Skeletal muscle satellite cell (primary cell): ENCODE data around the gene SVEP1.
A peak's percentile ranks its signal among the peaks of the same experiment; 100 is the strongest.
"Not testable (repeated sequence)": the region's sequence is repeated elsewhere in the genome, so short reads cannot be mapped to it uniquely, and the experiment has no call there.

Experiments used
- H3K27me3 ChIP-seq: 2 replicates; pipeline ENCODE4 v1.7.0; 2013; ENCODE audit warnings: low read length; ENCODE audit not compliant: control insufficient read depth, insufficient read depth
- H3K36me3 ChIP-seq: 2 replicates; pipeline ENCODE4 v1.7.0; 2013; ENCODE audit warnings: mild to moderate bottlenecking, control low read depth, low read length; ENCODE audit not compliant: insufficient read depth
- H3K4me1 ChIP-seq: 2 replicates; pipeline ENCODE4 v1.7.0; 2013; ENCODE audit warnings: low read length; ENCODE audit not compliant: control insufficient read depth, insufficient read depth
- H3K4me2 ChIP-seq: 2 replicates; pipeline ENCODE4 v1.7.0; 2013; ENCODE audit warnings: mild to moderate bottlenecking, low read length
- H3K4me3 ChIP-seq: 2 replicates; pipeline ENCODE4 v1.7.0; 2013; ENCODE audit warnings: low read length
- H3K9ac ChIP-seq: 2 replicates; pipeline ENCODE4 v1.7.0; 2013; ENCODE audit warnings: mild to moderate bottlenecking, low read depth, low read length, moderate library complexity
- H3K9me3 ChIP-seq: replicated peaks from 2 replicates; pipeline ENCODE4 v1.7.0; 2013; ENCODE audit warnings: mild to moderate bottlenecking, control low read depth, low read length

SVEP1 gene

DNA sequence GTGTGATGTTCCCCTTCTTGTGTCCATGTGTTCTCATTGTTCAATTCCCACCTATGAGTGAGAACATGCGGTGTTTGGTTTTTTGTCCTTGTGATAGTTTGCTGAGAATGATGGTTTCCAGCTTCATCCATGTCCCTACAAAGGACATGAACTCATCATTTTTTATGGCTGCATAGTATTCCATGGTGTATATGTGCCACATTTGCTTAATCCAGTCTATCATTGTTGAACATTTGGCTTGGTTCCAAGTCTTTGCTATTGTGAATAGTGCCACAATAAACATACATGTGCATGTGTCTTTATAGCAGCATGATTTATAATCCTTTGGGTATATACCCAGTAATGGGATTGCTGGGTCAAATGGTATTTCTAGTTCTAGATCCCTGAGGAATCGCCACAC, 220.5 kb downstream of the SVEP1 start:
- not testable (repeated sequence) for H3K27me3 ChIP-seq, H3K9me3 ChIP-seq, H3K9ac ChIP-seq, H3K4me2 ChIP-seq, H3K36me3 ChIP-seq, H3K4me3 ChIP-seq, H3K4me1 ChIP-seq

DNA sequence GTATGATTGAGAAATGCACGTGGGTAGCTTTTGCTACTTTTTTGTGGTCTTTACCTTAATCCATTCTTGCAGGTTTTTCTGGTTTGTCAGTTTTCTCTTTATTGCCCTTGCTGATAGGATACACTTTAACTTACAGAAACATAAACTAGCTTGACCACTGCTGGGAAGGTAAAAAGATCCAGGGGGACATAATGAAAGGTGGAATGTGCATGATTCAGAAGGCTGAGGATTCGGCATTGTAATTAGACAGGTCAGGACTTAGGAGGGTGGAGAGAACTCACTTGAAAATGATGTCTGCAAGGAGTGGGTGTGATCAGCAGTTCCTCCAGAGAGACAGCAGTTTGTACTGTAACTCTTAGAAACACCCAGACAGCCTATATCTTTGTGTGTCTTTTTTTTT, 222.0 kb downstream of the SVEP1 start:
- Histone ChIP-seq H3K4me3 (no peak overlapping the region), H3K4me2 (no peak overlapping the region), H3K9ac (no peak overlapping the region), H3K4me1 (no peaks in the 10 kb centered on the region), H3K9me3 (no peaks in the 10 kb centered on the region), H3K27me3 (no peaks in the 10 kb centered on the region), H3K36me3 (no peaks in the 10 kb centered on the region)

GRCh38 chr9:110356639-110357395, 222.7 kb downstream of the SVEP1 start:
- H3K27me3 ChIP-seq = no peaks in the 10 kb centered on the region
- no peaks in the 10 kb centered on the region for H3K9me3 ChIP-seq
- no peak overlapping the region for H3K4me2 ChIP-seq
- H3K36me3 ChIP-seq = no peaks in the 10 kb centered on the region
- no peak overlapping the region for H3K4me3 ChIP-seq
- H3K9ac ChIP-seq = no peak overlapping the region
- H3K4me1 ChIP-seq = peaks cover 2% of the 10 kb centered on the region

DNA sequence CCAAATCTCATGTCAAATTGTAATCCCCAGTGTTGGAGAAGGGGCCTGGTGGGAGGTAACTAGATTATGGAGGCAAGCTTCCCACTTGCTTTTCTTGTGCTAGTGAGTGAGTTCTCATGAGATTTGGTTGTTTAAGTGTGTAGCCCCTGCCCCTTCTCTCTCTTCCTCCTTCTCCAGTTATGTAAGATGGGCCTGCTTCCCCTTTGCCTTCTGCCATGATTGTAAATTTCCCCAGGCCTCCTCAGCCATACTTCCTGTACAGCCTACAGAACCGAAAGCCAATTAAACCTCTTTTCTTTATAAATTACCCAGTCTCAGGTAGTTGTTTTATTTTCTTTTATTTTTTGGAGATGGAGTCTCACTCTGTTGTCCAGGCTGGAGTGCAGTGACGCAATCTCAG, 223.6 kb downstream of the SVEP1 start:
- H3K9ac ChIP-seq = no peak overlapping the region
- no peaks in the 10 kb centered on the region for H3K36me3 ChIP-seq
- peaks cover 10% of the 10 kb centered on the region for H3K4me1 ChIP-seq
- H3K27me3 ChIP-seq = no peaks in the 10 kb centered on the region
- H3K4me3 ChIP-seq = no peak overlapping the region
- no peak overlapping the region for H3K4me2 ChIP-seq
- no peaks in the 10 kb centered on the region for H3K9me3 ChIP-seq

- Histone ChIP-seq H3K4me2 (peak overlapping the region; percentile 58), H3K4me1 (peaks cover 20% of the 10 kb centered on the region), H3K9ac (peak overlapping the region; percentile 12), H3K9me3 (no peaks in the 10 kb centered on the region), H3K36me3 (no peaks in the 10 kb centered on the region), H3K27me3 (no peaks in the 10 kb centered on the region), H3K4me3 (peak overlapping the region; percentile 23)
Measured at GRCh38 chr9:110351009-110351467, 228.5 kb downstream of the SVEP1 start.

DNA sequence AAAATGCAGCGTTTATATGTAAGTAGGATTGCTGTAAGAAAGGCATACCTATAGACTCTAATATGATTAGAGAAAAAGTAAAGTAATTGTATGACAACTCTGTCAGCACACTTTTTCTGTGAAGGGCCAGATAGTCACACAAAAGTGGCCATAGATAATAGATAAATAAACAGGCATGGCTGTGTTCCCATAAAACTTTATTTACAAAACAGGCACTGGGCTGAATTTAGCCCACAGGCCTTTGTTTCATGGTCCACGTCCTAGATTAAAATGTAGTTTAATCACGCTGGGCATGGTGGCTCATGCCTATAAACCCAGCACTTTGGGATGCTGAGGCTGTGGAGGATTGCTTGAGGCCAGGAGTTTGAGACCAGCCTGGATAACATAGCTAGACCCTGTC, 233.2 kb downstream of the SVEP1 start:
- no peak overlapping the region for H3K4me3 ChIP-seq
- H3K4me1 ChIP-seq = peaks cover 13% of the 10 kb centered on the region
- H3K36me3 ChIP-seq = no peaks in the 10 kb centered on the region
- no peak overlapping the region for H3K9ac ChIP-seq
- H3K9me3 ChIP-seq = no peaks in the 10 kb centered on the region
- H3K4me2 ChIP-seq = no peak overlapping the region
- peaks cover 6% of the 10 kb centered on the region for H3K27me3 ChIP-seq

GRCh38 chr9:110344821-110345220, 234.7 kb downstream of the SVEP1 start:
- H3K4me1 ChIP-seq = no peaks in the 10 kb centered on the region
- H3K9ac ChIP-seq = no peak overlapping the region
- no peak overlapping the region for H3K4me2 ChIP-seq
- H3K4me3 ChIP-seq = no peak overlapping the region
- H3K9me3 ChIP-seq = no peaks in the 10 kb centered on the region
- H3K27me3 ChIP-seq = peaks cover 6% of the 10 kb centered on the region
- no peaks in the 10 kb centered on the region for H3K36me3 ChIP-seq

- Histone ChIP-seq H3K36me3 (no peaks in the 10 kb centered on the region), H3K9ac (no peak overlapping the region), H3K27me3 (peaks cover 6% of the 10 kb centered on the region), H3K4me3 (no peak overlapping the region), H3K4me2 (no peak overlapping the region), H3K9me3 (no peaks in the 10 kb centered on the region), H3K4me1 (peaks cover under 1% of the 10 kb centered on the region)
Measured at GRCh38 chr9:110343551-110343950, 236.0 kb downstream of the SVEP1 start.

DNA sequence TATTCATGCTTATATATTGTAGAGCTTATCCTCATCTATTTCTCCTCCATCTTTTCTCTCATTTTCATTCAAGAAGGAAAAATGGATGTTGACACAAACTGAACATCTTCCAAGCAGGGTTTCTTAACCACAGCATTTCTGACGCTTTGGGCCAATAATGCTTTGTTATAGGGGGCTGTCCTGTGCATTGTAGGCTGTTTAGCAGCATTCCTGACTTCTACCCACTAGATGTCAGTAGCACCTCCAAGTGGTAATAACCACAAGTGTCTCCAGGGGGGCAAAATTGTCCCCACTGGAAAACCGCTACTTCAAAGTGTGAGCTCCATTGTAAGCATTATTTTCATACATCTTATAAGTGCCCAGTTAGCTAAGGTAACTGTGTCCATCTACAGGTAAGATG, 239.2 kb downstream of the SVEP1 start:
- no peaks in the 10 kb centered on the region for H3K9me3 ChIP-seq
- H3K36me3 ChIP-seq = no peaks in the 10 kb centered on the region
- no peak overlapping the region for H3K4me3 ChIP-seq
- peaks cover 6% of the 10 kb centered on the region for H3K27me3 ChIP-seq
- H3K9ac ChIP-seq = no peak overlapping the region
- no peak overlapping the region for H3K4me2 ChIP-seq
- peaks cover 8% of the 10 kb centered on the region for H3K4me1 ChIP-seq

GRCh38 chr9:110338143-110338542, 241.4 kb downstream of the SVEP1 start:
- peaks cover under 1% of the 10 kb centered on the region for H3K27me3 ChIP-seq
- no peaks in the 10 kb centered on the region for H3K36me3 ChIP-seq
- H3K9me3 ChIP-seq = no peaks in the 10 kb centered on the region
- H3K4me3 ChIP-seq = no peak overlapping the region
- H3K9ac ChIP-seq = no peak overlapping the region
- peaks cover 8% of the 10 kb centered on the region for H3K4me1 ChIP-seq
- H3K4me2 ChIP-seq = no peak overlapping the region

GRCh38 chr9:110337727-110338126, 241.8 kb downstream of the SVEP1 start, which contains the start of gene TXNDC8:
Gene TXNDC8 (minus strand): TSS chr9:110337863.
- Histone ChIP-seq H3K9ac (no peak within 1 kb of the TSS), H3K4me3 (no peak within 1 kb of the TSS), H3K27me3 (no peaks in the 10 kb centered on the region), H3K9me3 (no peaks in the 10 kb centered on the region), H3K4me2 (no peak within 1 kb of the TSS), H3K4me1 (peaks cover 8% of the 10 kb centered on the region), H3K36me3 (no peaks in the 10 kb centered on the region)

DNA sequence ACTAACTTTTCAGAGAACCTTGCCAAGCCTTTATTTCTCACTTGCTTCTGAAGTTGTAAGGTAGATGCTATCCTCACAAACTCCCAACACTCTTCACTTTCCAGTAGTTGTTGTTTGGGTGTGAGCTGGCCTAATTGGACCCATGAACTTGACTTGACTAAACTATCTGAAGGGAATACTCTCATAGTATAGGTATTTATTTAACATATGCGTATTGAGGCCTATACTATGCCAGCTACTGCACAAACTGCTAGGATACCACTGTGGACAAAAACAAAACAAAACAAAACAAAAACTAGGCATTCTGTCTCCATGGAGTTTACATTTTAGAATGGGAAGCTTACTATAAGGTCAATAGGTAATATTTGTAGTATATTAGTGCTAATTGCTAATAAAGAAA, 243.2 kb downstream of the SVEP1 start:
- Histone ChIP-seq H3K4me1 (peaks cover 8% of the 10 kb centered on the region), H3K4me3 (no peak overlapping the region), H3K9me3 (no peaks in the 10 kb centered on the region), H3K4me2 (no peak overlapping the region), H3K36me3 (no peaks in the 10 kb centered on the region), H3K27me3 (no peaks in the 10 kb centered on the region), H3K9ac (no peak overlapping the region)
